Activated naive CD8-positive, alpha-beta T cell treated with anti-CD3 and anti-CD28 coated beads, Interleukin-2, amount 50 U/mL, for 24 hours (primary cell): ENCODE measurements around the gene VAPB.

ENCODE experiments used
- ATAC-seq: fragments of 150-1000 bp; cut with Tn5 transposase; one replicate; pipeline ENCODE4 v1.10.0; 2021
- DNase-seq: peaks from one replicate; pipeline ENCODE4 v3.0.0; 2021
- H3K27ac Mint-ChIP-seq: one replicate; pipeline ENCODE4 v1.8.0; 2021; ENCODE audit warnings: mild to moderate bottlenecking, mixed read lengths
- H3K27me3 Mint-ChIP-seq: one replicate; pipeline ENCODE4 v1.8.0; 2021; ENCODE audit warnings: mixed read lengths
- H3K36me3 Mint-ChIP-seq: one replicate; pipeline ENCODE4 v1.8.0; 2021; ENCODE audit warnings: low read depth, mixed read lengths
- H3K4me1 Mint-ChIP-seq: one replicate; pipeline ENCODE4 v1.8.0; 2021; ENCODE audit warnings: mixed read lengths
- H3K4me3 Mint-ChIP-seq: one replicate; pipeline ENCODE4 v1.8.0; 2021; ENCODE audit warnings: mild to moderate bottlenecking, moderate library complexity, mixed read lengths
- H3K9me3 Mint-ChIP-seq: one replicate; pipeline ENCODE4 v1.8.0; 2021; ENCODE audit warnings: mixed read lengths

Gene VAPB

GRCh38 chr20:58431134-58431533 lies 42.1 kb downstream of the VAPB start:
- Mint-ChIP-seq H3K4me3 (no peak overlapping the region), H3K4me1 (peaks cover 18% of the 10 kb centered on the region), H3K9me3 (no peaks in the 10 kb centered on the region), H3K27me3 (no peaks in the 10 kb centered on the region), H3K36me3 (peaks cover 17% of the 10 kb centered on the region), H3K27ac (no peak overlapping the region)
- ATAC-seq (no peak), DNase-seq (no peak)

GRCh38 chr20:58432186-58432954 lies 43.3 kb downstream of the VAPB start:
- no peak overlapping the region for H3K27ac Mint-ChIP-seq
- H3K9me3 Mint-ChIP-seq, result no peaks in the 10 kb centered on the region
- H3K4me3 Mint-ChIP-seq, result no peak overlapping the region
- DNase-seq, result no peak
- peaks cover 21% of the 10 kb centered on the region for H3K36me3 Mint-ChIP-seq
- H3K27me3 Mint-ChIP-seq, result no peaks in the 10 kb centered on the region
- ATAC-seq, result no peak
- H3K4me1 Mint-ChIP-seq, result peaks cover 25% of the 10 kb centered on the region

- Mint-ChIP-seq H3K4me1 (peaks cover 32% of the 10 kb centered on the region), H3K27me3 (no peaks in the 10 kb centered on the region), H3K4me3 (no peak overlapping the region), H3K9me3 (no peaks in the 10 kb centered on the region), H3K36me3 (peaks cover 25% of the 10 kb centered on the region), H3K27ac (no peak overlapping the region)
- DNase-seq (no peak), ATAC-seq (no peak)
Measured at GRCh38 chr20:58433029-58433647, 44.1 kb downstream of the VAPB start.

GRCh38 chr20:58433759-58434158 lies 44.7 kb downstream of the VAPB start:
- Mint-ChIP-seq H3K36me3 (peaks cover 22% of the 10 kb centered on the region), H3K9me3 (no peaks in the 10 kb centered on the region), H3K4me3 (no peak overlapping the region), H3K27me3 (no peaks in the 10 kb centered on the region), H3K4me1 (peaks cover 38% of the 10 kb centered on the region), H3K27ac (no peak overlapping the region)
- ATAC-seq, result no peak
- DNase-seq, result no peak

GRCh38 chr20:58434326-58434725 lies 45.3 kb downstream of the VAPB start:
- ATAC-seq (no peak), DNase-seq (no peak)
- Mint-ChIP-seq H3K27me3 (no peaks in the 10 kb centered on the region), H3K9me3 (no peaks in the 10 kb centered on the region), H3K36me3 (peaks cover 22% of the 10 kb centered on the region), H3K27ac (no peak overlapping the region), H3K4me3 (no peak overlapping the region), H3K4me1 (peaks cover 43% of the 10 kb centered on the region)

GRCh38 chr20:58435237-58435636 lies 46.2 kb downstream of the VAPB start:
- no peak for ATAC-seq
- peaks cover 31% of the 10 kb centered on the region for H3K36me3 Mint-ChIP-seq
- no peaks in the 10 kb centered on the region for H3K9me3 Mint-ChIP-seq
- no peak overlapping the region for H3K4me3 Mint-ChIP-seq
- DNase-seq, result no peak
- peaks cover 52% of the 10 kb centered on the region for H3K4me1 Mint-ChIP-seq
- no peak overlapping the region for H3K27ac Mint-ChIP-seq
- no peaks in the 10 kb centered on the region for H3K27me3 Mint-ChIP-seq

- Mint-ChIP-seq H3K27me3 (no peaks in the 10 kb centered on the region), H3K27ac (peak overlapping the region; percentile 48), H3K36me3 (peaks cover 31% of the 10 kb centered on the region), H3K4me1 (peaks cover 65% of the 10 kb centered on the region), H3K4me3 (no peak overlapping the region), H3K9me3 (no peaks in the 10 kb centered on the region)
- DNase-seq (no peak), ATAC-seq (peak; percentile 68)
Measured at GRCh38 chr20:58436868-58437645, 48.0 kb downstream of the VAPB start.

GRCh38 chr20:58438970-58439808 lies 50.2 kb downstream of the VAPB start:
- ATAC-seq (peak; percentile 53), DNase-seq (no peak)
- peak overlapping the region; percentile 27 for H3K27ac Mint-ChIP-seq
- no peak overlapping the region for H3K4me3 Mint-ChIP-seq
- H3K27me3 Mint-ChIP-seq, result no peaks in the 10 kb centered on the region
- peaks cover 61% of the 10 kb centered on the region for H3K4me1 Mint-ChIP-seq
- no peaks in the 10 kb centered on the region for H3K9me3 Mint-ChIP-seq
- peaks cover 35% of the 10 kb centered on the region for H3K36me3 Mint-ChIP-seq

- ATAC-seq (no peak), DNase-seq (no peak)
- no peak overlapping the region for H3K4me3 Mint-ChIP-seq
- peaks cover 64% of the 10 kb centered on the region for H3K4me1 Mint-ChIP-seq
- H3K27me3 Mint-ChIP-seq, result no peaks in the 10 kb centered on the region
- no peak overlapping the region for H3K27ac Mint-ChIP-seq
- H3K9me3 Mint-ChIP-seq, result no peaks in the 10 kb centered on the region
- H3K36me3 Mint-ChIP-seq, result peaks cover 41% of the 10 kb centered on the region
Measured at GRCh38 chr20:58440021-58440767, 51.2 kb downstream of the VAPB start.

GRCh38 chr20:58441723-58442122 lies 52.7 kb downstream of the VAPB start:
- Mint-ChIP-seq H3K27ac (peak overlapping the region; percentile 7), H3K4me1 (peaks cover 61% of the 10 kb centered on the region), H3K27me3 (no peaks in the 10 kb centered on the region), H3K9me3 (no peaks in the 10 kb centered on the region), H3K4me3 (no peak overlapping the region), H3K36me3 (peaks cover 46% of the 10 kb centered on the region)
- DNase-seq, result no peak
- ATAC-seq, result peak; percentile 51

- no peaks in the 10 kb centered on the region for H3K27me3 Mint-ChIP-seq
- H3K4me3 Mint-ChIP-seq, result no peak overlapping the region
- peaks cover 47% of the 10 kb centered on the region for H3K36me3 Mint-ChIP-seq
- H3K27ac Mint-ChIP-seq, result peak overlapping the region; percentile 66
- H3K4me1 Mint-ChIP-seq, result peaks cover 33% of the 10 kb centered on the region
- DNase-seq, result no peak
- H3K9me3 Mint-ChIP-seq, result no peaks in the 10 kb centered on the region
- no peak for ATAC-seq
Measured at GRCh38 chr20:58444746-58445255, 55.8 kb downstream of the VAPB start.

GRCh38 chr20:58446264-58446959 lies 57.4 kb downstream of the VAPB start:
- ATAC-seq (no peak), DNase-seq (no peak)
- H3K4me1 Mint-ChIP-seq, result peaks cover 19% of the 10 kb centered on the region
- no peaks in the 10 kb centered on the region for H3K27me3 Mint-ChIP-seq
- no peak overlapping the region for H3K4me3 Mint-ChIP-seq
- H3K27ac Mint-ChIP-seq, result peak overlapping the region; percentile 49
- peaks cover 44% of the 10 kb centered on the region for H3K36me3 Mint-ChIP-seq
- no peaks in the 10 kb centered on the region for H3K9me3 Mint-ChIP-seq

GRCh38 chr20:58446960-58447265 lies 57.9 kb downstream of the VAPB start:
- Mint-ChIP-seq H3K4me3 (no peak overlapping the region), H3K27ac (peak overlapping the region; percentile 49), H3K4me1 (peaks cover 14% of the 10 kb centered on the region), H3K36me3 (peaks cover 45% of the 10 kb centered on the region), H3K27me3 (no peaks in the 10 kb centered on the region), H3K9me3 (no peaks in the 10 kb centered on the region)
- ATAC-seq (no peak), DNase-seq (no peak)
